Measurements from ENCODE around the gene PCGF3.

GRCh38 chr4:656436-657337 lies 48.9 kb upstream of the PCGF3 start:
- TF ChIP-seq POLR2A (IDR thresholded peaks at IDR 0.05; ENCODE audit: low read depth) = no peak
- no peak for TF ChIP-seq POLR2AphosphoS5 (IDR thresholded peaks at IDR 0.05)
- TF ChIP-seq CTCF (IDR thresholded peaks at IDR 0.05) = no peak

Measured in esophagus muscularis mucosa (tissue), 3 donors.